HT1080 (cell line): ENCODE measurements around the gene CEND1. TPM values are rescaled to one million over a fixed set of nuclear protein-coding genes. Genes with fewer than 3 reads are reported as not detected.
A peak's percentile ranks its signal among the peaks of the same experiment; 100 is the strongest.

Source experiments
- DNase-seq: peaks from one replicate; pipeline ENCODE4 v3.0.0-alpha.2; 2015; ENCODE audit warnings: low read depth
- polyA plus RNA-seq, 2 experiments: library from polyadenylated mRNA; depleted of rRNA; stranded (reverse); fragments of >200 nt; gene quantifications; 2 replicates each; pipeline ENCODE4 v1.2.3, GENCODE V29; 2015
- total RNA-seq: library from RNA; depleted of rRNA; stranded (reverse); fragments of >200 nt; shearing (Covaris generic); gene quantifications from 2 replicates; pipeline ENCODE4 v1.2.3, GENCODE V29; 2014; rRNA removed

CEND1 gene
- 0.53 and 1.0 TPM in 2 replicates for total RNA-seq
- 0.77 and 1.3 TPM in 2 replicates for polyA plus RNA-seq (2015; cell fraction: cytosol; rRNA removed)
- polyA plus RNA-seq (2015; cell fraction: nucleus; rRNA removed): 0.17 TPM in 2 replicates

- no peak for DNase-seq
Measured at GRCh38 chr11:789943-790342, at the start of gene CEND1. Gene CEND1, minus strand, starts transcription at chr11:790090. Its CDS starts 1,514 bp downstream, at chr11:788576.

- no peak for DNase-seq
Measured at GRCh38 chr11:839280-839623, 49.4 kb upstream of the CEND1 start.

GRCh38 chr11:838441-839279 is 48.8 kb upstream of the CEND1 start:
- DNase-seq: no peak

GRCh38 chr11:837990-838307 is 48.1 kb upstream of the CEND1 start:
- no peak for DNase-seq

DNA sequence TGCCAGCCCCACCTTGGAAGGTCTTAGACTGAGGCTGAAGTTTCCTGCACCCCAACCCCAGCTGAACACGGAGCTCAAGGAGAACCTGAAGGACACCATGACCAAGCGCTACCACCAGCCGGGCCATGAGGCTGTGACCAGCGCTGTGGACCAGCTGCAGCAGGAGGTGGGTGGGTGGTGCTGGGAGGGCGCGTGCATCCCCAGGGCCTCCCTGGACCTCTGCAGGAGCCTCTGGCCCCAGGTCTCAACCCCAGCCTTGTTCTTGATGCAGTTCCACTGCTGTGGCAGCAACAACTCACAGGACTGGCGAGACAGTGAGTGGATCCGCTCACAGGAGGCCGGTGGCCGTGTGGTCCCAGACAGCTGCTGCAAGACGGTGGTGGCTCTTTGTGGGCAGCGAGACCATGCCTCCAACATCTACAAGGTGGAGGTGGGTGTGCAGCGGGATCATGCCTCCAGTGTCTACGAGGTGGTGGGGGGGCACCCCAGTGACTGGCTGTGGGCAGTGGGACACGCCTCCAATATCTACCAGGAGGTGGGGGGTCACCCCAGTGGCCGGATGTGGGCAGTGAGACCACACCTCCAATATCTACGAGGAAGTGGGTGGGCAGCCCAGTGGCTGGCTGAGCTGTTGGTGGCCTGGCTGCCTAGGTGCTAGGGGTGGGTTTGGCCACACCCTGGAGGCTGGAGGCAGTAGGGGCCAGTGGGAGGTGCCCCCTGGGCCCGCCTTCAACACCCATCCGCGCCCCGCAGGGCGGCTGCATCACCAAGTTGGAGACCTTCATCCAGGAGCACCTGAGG is 47.5 kb upstream of the CEND1 start:
- peak; percentile 75 for DNase-seq

- DNase-seq: no peak
Measured at GRCh38 chr11:836700-837099, 46.8 kb upstream of the CEND1 start.

- no peak for DNase-seq
Measured at GRCh38 chr11:836274-836673, 46.4 kb upstream of the CEND1 start.

- peak; percentile 98 for DNase-seq
Measured at GRCh38 chr11:834371-835316, 44.8 kb upstream of the CEND1 start.

GRCh38 chr11:833849-834311 is 44.0 kb upstream of the CEND1 start:
- peak; percentile 59 for DNase-seq

DNA sequence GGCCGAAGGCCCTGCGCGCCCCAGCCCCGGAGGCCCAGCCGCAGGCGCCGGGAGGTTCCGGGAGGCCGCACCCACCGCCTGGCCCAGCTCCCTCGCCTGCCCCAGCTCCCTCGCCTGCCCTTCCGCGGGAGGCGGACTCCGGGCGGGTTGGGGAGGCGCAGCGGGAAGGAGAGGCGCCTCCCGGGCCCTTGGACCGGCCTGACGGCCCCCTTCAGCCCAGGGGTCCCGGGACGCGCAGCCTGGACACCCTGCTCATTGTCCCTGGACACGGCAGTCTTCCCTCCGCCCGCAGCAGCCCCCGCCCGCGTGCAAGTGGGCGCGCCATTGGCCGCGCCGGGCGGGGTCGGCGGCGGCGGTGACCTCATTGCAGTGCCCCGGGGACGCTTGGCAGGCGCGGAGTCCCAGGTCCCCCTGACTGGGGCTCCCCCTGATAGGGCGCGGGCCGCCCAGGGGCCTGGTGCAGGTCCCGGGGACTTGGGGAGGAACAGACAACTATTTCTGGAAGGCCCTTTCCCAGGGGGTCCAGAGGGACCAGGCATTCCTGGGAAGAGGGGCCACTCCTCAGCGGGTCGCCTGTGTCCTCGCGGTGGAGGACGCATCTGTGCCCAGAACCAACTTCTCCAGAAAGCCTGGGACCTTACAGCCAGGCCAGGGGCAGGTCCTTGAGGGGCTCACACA is 43.4 kb upstream of the CEND1 start:
- no peak for DNase-seq

DNA sequence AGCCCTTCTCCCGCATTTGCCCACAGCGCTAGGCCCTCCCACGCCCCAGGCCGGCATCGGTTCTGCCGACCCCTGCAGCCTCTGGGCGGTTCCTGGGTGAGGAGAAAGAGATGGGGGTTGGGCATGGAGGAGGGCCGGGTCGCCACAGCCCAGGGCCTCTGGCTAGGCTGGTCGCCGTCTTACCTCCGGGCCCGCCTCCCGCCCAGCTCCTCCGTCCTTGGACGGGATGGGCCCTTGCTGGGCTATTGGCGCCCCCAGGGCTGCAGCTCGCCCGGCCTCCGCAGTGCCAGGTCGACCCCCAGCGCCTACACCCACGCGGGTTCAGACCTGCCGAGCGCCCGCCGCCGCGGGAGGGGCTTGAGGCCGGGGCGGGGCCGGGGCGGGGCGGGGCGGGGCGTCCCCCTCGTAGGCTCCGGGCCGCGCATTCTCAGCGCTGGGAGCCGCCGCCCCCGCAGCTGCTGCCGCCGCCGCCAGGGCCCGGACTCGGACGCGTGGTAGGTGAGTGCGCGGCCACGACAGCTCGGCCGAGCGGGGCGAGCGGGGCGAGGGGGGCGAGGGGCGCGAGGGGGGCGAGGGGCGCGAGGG is 42.7 kb upstream of the CEND1 start, which contains the start of gene CD151:
Gene CD151 (plus strand): TSS at position 424 of the 585 bp plus-strand sequence. CDS start 3,118 bp downstream, outside the sequence.
- DNase-seq: peak; percentile 66

GRCh38 chr11:831961-832528 is 42.2 kb upstream of the CEND1 start:
- no peak for DNase-seq

DNA sequence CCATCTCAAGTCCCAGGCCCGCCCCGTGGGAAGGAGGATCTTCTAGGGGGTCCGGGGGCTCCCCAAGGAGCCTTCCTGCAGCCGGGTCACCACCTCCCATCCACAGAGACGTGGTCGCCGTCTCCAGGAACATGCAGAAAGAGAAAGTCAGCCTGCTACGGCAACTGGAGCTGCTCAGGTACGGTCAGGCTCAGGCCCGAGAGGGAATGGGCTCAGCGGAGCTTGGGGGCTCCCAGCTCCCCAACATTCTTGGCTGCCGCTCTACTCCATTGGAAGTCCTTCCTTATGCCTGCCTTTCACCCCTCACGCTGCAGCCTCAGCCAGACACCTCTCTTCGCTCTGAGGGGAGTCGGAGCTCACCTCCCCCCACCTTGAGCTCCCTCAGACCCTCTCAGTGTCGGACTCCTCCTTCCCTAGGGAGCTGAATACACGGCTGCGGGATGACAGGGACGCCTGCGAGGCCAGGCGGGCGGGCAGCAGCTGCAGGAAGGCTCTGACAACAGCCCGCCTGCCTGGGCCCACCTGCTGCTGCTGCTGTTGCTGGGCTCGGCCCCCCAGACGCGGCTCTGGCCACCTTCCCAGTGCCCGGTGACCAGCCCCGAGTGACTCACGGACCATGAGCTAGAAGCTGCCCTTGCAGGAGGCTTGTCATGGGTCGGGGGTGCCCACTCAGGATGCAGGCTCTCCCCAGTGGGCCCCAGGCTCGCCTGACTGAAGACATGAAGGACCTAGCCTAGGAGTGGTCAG is 41.4 kb upstream of the CEND1 start:
- DNase-seq: peak; percentile 89

DNA sequence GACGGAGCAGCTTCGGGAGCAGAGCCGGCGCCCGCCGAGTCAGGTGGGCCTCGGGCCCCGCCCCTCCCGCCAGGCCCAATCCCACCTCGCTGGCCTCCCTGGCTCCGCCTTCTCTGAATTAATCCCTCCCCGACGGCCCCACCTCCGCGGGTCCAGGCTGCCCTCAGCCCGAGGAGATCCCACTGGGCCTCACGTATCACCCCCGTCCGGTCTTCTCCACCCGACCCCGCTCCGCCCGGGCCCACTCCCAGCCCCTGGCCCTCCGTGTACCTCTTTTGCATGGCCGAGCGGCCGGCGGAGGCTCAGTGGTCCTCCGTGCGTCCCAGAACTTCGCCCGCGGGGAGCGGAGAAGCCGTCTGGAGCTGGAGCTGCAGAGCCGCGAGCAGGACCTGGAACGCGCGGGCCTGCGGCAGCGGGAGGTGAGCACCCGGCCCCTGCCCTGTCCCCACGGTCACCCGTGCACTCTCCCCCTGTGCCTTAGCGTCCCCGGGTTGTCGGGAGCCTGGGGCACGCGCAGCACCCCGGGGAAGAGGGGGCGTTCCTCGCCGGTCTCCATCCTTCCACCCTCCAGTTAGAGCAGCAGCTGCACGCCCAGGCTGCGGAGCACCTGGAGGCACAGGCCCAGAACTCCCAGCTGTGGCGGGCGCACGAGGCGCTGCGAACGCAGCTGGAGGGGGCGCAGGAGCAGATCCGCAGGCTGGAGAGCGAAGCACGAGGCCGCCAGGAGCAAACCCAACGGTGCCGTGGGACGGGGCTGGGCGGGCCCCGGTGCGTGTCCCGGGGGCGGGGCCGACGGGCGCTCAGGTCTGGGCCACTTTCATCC is 40.6 kb upstream of the CEND1 start:
- DNase-seq: no peak

DNA sequence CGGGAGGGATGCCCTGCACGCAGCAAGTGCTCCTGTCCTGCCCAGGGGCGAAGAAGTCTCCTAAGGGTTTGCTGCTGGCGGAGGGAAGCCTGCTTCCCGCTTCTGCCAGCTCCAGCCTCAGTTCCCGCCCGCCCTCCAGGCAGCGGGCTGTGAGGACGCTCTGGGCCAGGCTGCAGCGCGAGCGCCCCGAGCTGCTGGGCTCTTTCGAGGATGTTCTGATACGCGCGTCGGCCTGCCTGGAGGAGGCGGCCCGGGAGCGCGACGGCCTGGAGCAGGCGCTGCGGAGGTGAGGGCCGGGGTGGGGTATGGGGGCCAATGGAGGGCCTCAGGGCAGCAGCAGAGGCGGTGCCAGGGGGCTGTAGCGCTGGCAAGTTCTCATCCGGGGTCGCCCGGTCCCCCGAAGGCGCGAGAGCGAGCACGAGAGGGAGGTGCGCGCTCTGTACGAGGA is 40.0 kb upstream of the CEND1 start:
- no peak for DNase-seq

GRCh38 chr11:829176-829846 is 39.4 kb upstream of the CEND1 start:
- DNase-seq: no peak

- DNase-seq: no peak
Measured at GRCh38 chr11:828506-829175, 38.8 kb upstream of the CEND1 start.
